ENCODE data around the gene MAP2K1.
"Not testable (repeated sequence)": the region's sequence is repeated elsewhere in the genome, so short reads cannot be mapped to it uniquely, and the experiment has no call there.

The MAP2K1 gene

DNA sequence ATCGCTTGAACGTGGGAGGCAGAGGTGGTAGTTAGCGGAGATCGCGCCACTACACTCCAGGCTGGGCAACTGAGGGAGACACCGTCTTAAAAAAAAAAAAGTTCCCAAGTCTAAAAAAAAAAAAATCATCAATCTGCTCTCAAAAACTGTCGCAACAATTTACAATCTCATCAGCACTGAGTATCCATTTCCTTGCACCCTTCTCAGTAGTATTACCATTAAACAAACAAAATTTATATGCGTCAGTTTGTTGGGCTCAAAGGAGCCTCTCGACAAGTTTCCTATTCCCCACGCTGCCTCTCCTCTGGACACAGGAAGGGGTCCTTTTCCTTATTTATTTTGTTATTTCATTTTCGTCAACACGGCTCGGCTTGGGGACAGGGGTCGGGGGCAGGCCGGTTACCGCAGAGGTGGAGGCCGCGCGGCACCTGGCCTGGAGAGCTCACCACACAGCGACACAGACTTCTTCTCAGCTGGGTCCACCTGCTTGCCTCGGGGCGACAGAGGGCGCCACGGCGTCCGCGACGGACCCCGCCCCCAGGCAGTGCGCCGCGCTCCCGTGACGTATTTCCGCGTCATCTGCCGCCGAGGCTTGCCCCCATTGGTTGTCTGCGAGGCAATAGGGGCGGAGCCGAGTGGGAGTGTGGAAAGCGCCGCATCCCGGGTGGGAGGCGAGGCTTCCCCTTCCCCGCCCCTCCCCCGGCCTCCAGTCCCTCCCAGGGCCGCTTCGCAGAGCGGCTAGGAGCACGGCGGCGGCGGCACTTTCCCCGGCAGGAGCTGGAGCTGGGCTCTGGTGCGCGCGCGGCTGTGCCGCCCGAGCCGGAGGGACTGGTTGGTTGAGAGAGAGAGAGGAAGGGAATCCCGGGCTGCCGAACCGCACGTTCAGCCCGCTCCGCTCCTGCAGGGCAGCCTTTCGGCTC lies at the start of gene MAP2K1:
MAP2K1 (plus strand) TSS at position 709 of the 920 bp plus-strand sequence. CDS start 436 bp downstream, outside the sequence.
- DNase-seq, result peak; percentile 99

DNA sequence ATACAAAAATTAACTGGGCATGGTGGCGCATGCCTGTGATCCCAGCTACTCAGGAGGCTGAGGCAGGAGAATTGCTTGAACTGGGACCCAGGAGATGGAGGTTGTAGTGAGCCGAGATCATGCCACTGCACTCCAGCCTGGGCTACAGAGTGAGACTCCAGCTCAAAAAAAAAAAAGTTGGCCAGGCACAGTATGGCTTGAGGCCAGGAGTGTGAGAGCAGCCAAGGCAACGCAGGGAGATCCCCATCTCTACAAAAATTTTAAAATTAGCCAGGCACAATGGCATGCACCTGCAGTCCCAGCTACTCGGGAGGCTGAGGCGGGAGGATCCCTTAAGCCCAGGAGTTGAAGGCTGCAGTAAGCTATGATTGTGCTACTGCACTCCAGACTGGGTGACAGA lies 38.2 kb upstream of the MAP2K1 start:
- not testable (repeated sequence) for DNase-seq

DNA sequence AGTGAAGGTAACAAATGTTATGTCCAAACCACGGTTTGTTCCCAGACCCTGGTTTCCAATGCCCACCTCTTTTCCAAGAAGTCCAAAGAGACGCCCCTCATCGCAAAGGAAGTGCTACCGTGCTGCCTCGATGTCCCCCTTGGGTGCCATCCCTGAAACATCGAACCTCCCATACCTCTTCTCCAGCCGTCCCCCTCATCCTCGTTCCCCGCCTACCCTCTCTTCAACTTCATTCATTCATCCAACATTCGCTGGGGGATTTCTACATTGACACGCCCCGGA lies 30.7 kb upstream of the MAP2K1 start:
- DNase-seq, result no peak

DNA sequence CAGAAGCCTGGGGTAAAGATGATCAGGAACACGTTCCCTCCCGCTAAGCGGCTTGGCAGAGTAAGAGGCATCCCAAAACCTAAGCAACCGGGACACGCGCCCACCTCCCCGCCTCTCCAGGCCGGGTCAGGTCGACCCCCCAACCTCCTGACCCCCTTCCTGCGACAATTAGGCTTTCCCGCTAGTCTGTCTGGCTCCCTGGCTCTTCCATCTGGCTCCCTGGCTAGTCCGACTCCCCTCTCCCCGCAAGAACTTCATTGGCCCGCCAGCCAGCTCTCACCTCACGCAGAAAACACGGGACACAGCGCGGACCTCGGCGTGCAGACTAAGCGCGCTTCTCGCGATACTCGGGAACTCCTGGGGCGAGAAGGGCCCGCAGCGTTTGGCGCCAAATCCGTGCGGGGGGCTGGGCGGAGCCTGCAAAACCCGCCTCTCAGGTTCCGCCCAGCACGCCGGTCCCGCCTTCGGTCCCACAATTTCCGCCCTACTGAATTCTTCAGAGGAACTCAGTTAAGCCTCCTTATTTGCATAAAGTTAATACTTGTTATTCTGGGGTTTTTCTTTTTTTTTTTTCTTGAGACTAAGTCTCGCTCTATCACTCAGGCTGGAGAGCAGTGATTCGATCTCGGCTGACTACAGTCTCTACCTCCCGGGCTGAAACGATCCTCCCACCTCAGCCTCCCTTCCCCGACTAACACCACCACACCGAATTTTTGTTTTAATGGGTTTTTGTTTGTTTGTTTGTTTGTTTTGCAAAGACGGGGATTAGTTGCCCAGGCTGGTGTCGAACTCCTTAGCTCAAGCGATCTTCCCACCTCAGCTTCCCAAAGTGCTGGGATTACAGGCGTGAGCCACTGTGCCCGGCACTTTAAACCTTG lies 30.1 kb upstream of the MAP2K1 start, which contains the start of gene TIPIN:
TIPIN (minus strand) TSS at position 327 of the 878 bp plus-strand sequence. CDS start 3,738 bp downstream, outside the sequence.
- DNase-seq, result peak; percentile 97

DNA sequence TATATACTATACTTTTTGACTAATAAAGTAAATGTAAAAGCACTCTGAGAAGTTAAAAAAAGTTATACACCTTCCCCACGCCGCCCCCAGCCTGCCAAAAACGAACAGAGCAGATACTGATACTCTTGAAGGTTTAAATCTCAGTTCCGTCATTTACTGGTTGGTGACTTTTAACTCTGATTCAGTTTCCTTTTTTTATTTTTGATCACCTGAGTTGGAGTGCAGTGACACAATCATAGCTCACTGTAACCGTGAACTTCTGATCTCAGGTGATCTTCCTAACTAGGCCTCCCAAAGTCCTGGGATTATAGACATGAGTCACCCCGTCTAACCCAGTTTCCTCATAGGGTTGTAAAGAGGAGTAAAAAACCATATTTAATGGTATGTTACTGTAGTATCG lies 27.0 kb upstream of the MAP2K1 start:
- no peak for DNase-seq

DNA sequence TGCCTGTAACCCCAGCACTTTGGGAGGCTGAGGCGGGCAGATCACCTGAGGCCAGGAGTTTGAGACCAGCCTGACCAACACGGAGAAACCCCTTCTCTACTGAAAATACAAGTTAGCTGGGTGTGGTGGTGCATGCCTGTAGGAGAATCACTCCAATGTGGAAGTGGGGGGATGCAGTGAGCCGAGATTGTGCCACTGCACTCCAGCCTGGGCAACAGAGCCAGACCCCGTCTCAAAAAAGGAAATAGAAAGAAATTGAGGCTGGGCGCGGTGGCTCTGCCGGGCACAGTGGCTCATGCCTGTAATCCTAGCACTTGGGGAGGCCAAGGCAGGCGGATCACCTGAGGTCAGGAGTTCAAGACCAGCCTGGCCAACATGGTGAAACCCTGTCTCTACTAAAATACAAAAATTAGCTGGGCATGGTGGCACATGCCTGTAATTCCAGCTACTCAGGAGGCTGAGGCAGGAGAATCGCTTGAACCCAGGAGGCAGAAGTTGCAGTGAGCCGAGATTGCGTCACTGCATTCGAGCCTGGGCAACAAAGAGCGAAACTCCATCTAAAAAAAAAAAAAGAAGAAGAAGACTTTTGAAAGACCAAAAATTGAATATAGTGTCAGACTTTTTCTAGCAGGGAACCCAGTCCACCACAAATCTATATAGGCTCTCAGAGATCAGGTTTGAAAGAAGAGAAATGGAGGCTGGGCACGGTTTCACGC lies 24.8 kb upstream of the MAP2K1 start:
- DNase-seq, result not testable (repeated sequence)

DNA sequence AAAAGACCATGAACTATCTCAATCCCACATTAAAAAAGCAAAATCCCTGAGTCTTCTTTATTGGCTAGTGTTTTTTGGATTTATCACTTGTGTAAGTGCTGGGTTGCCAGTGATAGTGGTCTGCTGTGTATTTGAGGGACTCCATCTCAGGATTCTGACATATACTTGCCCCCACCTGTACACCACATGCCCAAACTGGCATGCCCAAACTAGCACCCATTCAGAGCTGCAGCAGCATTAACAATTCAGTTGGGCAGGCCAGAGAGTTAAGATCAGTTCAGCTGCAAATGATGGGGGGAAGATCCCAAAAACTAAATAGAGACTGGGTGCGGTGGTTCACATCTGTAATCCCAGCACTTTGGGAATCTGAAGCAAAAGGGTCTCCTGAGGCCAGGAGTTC lies 23.9 kb upstream of the MAP2K1 start:
- no peak for DNase-seq

DNA sequence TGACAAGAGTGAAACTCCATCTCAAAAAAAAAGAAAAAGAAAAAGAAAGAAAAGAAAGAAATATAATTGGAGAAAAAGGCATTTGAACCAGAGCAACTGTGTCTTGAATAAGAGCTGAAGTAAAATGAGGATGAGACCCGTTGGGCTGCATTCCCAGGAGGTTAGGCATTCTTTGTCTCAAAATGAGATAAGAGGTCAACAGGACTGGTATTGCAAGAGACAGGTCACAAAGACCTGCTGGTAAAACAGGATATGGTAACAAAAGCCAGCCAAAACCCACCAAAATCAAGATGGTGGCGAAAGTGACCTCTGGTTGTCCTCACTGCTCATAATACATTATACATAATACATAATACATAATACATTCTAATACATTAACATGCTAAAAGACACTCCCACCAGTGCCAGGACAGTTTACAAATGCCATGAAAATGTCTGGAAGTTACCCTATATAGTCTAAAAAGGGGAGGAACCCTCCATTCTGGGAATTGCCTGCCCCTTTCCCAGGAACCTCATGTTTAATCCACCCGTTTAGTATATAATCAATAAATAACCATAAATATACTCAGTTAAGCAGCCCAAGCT lies 21.7 kb upstream of the MAP2K1 start:
- no peak for DNase-seq

DNA sequence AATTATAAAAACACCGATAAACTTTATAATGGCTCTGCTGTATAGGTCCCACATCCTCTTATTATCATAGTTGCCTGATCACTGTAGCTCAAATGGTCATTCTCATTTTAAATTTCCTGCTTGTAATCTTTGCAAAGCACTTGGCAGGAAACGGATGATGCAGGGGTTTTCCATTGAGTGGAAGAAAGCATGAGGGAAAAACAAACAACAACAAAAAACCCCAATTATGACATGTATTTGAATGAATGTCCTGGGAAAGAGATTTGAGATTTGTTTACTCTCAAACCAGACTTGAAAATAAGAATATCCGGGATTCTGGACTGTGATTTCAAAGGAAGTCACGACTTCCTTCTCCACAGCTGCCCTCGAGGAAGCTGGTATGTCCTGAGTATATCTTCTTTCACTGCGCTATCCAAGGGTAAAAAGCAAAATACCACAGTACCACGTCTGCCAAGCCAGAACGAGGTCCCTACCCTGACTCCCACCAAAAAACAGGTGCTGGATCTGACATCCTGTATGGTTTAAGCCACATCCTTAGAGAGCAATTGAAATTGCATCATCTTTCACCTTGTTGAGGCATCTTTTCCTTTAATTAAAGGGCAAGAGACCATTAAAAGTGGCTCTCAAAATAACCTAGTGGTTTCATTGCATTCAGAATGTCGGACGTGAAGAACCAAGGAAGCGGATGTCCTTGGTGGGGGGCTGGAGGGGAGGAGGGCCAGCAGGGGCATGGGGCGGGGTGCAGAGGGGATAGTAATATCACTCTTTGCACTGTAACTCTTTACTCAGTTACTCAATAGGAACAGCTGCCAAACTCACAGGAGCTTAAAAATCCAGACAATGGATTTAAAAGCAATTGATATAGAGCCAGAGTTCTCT lies 16.7 kb upstream of the MAP2K1 start:
- DNase-seq, result no peak

DNA sequence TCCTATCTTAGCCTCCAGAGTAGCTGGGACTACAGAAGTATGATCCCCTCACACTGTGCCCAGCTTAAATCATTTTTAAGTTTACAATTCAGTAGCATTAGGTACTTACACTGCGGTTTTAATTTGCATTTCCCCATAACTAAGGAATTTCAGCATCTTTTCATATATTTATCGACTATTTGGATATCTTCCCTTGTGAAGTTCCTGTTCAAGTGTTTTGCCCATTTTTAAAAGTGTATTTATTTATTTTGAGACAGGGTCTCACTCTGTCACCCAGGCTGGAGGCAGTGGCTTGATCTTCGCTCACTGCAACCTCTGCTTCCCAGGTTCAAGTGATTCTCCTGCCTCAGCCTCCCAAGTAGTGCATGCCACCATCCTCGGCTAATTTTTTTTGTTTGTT lies 12.5 kb upstream of the MAP2K1 start:
- DNase-seq, result no peak

DNA sequence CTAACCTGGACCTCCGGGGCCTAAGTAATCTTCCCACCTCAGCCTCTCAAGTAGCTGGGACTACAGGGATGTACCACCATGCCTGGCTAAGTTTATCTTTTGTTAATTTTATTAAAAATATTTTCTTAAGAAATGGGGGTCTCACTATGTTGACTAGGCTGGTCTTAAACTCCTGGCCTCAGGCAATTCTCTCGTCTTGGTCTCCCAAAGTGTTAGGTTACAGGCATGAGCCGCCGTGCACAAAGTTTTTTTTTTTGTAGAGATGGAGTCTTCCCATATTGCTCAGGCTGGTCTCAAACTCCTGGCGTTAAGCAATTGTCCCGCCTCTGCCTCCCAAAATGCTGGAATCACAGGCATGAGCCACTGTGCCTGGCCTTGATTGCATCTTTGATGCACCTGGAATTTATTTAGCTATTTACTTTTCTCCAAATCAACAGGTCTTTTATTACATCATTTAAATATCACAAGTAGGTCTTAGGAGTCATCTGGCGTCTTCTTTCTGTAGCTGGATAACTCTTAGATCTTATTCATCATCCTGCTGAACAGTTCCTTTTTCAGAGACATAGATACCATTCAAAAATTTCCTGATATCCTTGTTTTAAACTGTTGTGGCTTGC lies 7.8 kb upstream of the MAP2K1 start:
- no peak for DNase-seq

DNA sequence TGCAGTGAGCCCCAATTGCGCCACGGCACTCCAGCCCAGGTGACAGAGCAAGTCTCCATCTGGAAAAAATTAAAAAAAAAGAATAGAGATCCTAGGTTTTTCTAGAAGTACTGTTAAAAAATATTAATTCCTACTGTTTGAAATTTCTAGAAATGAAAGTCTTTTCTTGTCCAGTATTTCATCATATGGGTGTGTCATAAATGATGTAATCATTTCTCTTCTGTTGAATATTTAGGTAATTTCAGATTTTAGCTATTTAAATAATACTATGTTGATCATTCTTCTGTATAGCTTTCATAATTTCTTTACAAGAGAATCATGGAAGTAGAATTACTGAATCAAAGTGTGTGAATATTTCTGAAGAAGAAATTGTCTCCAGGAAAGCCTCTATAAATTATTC lies 5.3 kb upstream of the MAP2K1 start:
- not testable (repeated sequence) for DNase-seq

DNA sequence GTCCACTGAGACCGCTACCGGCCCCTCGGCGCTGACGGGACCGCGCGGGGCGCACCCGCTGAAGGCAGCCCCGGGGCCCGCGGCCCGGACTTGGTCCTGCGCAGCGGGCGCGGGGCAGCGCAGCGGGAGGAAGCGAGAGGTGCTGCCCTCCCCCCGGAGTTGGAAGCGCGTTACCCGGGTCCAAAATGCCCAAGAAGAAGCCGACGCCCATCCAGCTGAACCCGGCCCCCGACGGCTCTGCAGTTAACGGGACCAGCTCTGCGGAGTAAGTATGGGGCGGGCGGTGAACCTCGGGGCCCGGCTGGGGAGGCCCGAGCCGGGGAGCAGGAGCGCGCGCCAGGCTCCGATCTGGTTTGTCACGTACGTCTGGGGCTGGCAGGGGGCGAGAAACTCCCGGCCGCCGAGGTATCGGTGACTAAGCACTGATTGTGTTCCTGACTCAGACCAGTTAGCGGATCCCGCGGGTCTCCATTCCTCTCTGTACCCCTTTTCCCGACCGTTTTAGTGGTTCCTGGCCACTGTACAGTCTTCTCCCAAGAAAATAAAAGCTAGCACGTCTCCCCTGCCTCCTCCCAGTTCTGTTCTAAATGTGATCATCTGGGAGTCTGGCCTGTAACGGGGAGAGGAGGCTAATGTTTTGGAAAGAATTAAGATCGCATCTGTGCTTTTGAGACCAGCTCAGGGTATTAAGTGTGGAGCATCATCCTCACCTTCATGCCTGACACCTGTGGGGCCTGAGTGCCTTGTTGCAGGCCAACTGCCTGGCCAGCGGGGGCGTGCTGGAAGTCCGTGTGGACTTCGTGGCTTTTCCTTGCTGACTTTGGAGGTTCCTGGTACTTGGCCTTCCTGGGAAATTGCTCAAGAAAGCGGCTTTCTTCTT lies 691 bp downstream of the MAP2K1 start:
- peak; percentile 69 for DNase-seq

DNA sequence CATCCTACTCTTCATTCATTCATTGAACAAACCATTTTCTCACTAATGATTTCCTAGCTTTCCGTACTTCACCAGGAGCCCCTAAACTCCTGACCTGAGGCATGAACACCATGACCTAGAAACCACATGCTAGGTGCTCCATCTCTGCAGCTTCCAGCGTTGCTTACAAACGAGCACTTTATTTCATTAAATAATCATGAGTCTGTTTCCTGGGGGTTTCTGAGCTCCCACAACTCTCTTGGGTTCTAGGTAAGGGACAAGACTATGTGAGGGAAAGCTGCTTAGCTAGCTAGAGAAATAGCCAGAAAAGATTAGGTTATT lies 1.3 kb downstream of the MAP2K1 start:
- no peak for DNase-seq

DNA sequence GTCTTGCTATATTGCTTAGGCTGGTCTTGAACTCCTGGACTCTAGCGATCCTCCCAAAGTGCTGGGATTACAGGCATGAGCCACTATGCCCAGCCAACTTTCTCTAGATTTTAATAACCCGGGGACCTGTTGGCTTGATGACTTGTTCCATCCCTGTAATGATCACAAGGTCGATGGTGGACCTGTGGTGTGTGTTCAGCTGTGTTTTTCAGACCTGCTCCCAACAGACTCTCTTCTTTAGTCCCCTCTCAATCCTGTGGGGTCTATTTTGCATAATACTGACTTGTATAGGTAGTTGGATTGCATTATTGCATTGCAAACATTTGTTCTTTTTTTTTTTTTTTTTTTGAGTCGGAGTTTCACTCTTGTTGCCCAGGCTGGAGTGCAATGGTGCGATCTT lies 1.9 kb downstream of the MAP2K1 start:
- no peak for DNase-seq

DNA sequence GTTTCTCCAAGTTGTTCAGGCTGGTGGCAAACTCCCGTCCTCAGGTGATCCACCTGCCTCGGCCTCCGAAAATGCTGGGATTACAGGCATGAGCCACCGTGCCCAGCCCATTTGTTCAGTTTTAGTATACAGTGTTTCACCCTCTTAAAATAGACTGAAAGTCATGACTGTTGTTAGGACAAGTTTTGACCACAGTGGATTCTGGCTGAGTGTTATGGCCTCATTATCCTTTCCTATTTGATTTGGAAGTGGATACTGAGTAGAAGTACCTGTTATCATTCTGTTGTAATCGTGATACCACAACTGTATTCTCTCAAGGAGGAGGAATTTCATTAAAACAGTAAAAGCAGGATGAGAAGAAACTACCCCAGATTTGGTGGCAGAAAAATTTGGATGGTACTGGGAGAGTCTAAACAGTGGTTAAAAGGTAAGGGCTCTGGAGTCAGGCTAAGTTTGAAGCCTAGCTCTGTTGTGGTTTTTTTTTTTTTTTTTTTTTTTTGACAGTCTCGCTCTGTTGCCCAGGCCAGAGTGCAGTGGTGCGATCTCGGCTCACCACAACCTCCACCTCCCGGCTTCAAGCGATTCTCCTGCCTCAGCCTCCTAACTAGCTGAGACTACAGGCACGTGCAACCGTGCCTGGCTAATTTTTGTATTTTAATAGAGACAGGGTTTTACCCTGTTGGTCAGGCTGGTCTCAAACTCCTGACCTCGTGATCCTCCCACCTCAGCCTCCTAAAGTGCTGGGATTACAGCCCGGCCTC lies 2.6 kb downstream of the MAP2K1 start:
- DNase-seq, result no peak

DNA sequence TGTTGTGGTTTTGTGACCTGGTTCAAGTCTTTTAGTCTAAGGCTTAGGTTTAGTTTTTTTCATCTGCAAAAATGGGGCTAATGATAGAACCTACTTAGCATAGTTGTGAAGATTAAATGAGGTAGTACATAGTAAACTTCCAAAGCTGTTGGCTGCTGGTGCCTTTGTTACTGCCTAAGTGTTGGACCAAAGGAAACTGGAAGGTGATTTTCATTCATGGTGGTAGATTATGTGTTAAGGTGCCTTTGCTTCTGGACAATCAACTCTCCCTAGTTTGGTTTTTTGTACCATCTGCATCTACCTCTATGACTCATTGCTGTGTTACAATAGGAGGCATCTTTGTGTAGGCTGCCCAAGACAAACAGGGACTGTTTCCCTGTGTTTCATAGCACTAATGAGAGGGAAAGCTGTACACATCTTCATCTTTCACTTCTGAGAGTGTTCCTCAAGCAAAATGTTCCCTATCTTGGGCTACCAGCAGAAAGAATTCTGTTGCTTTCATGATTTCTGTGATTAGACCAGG lies 3.2 kb downstream of the MAP2K1 start:
- no peak for DNase-seq

DNA sequence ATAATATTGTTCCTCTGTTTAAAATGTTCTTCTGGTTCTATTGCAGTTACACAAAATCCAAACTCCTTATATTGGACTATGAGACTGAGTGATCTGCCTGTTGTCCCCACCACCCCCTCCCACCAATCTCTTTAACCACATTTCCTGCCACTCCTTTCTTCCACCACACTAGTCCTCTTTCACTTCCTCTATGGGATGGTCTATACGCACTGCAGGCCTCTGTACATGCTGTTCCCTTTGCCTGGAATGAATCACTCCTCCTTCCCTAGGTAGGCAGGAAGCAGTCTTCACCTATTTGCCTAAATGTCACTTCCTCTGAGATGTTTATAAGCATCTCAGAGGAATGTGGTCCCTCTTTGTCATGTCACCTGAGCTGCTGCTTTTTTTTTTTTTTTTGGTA lies 4.0 kb downstream of the MAP2K1 start:
- DNase-seq, result no peak

DNA sequence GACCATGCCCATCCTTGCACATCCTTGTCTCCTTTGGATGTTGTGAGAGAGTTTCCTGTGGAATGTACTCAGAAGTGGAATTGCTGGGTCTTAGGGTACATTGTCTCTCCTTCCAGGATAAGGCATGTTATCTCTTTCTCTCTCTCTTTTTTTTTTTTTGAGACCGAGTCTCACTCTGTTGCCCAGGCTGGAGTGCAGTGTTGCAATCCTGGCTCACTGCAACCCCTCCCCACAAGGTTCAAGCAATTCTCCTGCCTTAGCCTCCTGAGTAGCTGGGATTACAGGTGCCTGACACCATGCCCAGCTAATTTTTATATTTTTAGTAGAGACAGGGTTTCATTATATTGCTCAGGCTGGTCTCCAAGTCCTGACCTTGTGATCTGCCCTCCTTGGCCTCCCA lies 6.3 kb downstream of the MAP2K1 start:
- DNase-seq, result not testable (repeated sequence)
